WTC11 (cell line): Measurements from ENCODE around the gene GRM7. TPM values are rescaled to one million over a fixed set of nuclear protein-coding genes. Genes with fewer than 3 reads are reported as not detected.

Source experiments
- ATAC-seq: fragments of 200-7000 bp; cut with Tn5 transposase; 2 replicates; pipeline ENCODE4 v1.10.0; 2021; ENCODE audit warnings: mild to moderate bottlenecking, moderate library complexity
- CTCF ChIA-PET: fragments of 300-600 bp; sonication (Branson Sonifier 250); formaldehyde crosslinking; loops from one replicate; lab custom pipeline; 2021; ENCODE audit warnings: antibody characterized with exemption; lab: Charles Lee
- POLR2A ChIA-PET: fragments of 350-600 bp; sonication (Branson Sonifier 250); formaldehyde crosslinking; loops from one replicate; lab custom pipeline; 2021; ENCODE audit warnings: antibody characterized with exemption; lab: Charles Lee
- DNase-seq: peaks from one replicate; pipeline ENCODE4 v3.0.0; 2021; ENCODE audit warnings: low spot score
- H3K27ac Mint-ChIP-seq: 2 replicates; pipeline ENCODE4 v1.8.0; 2021; ENCODE audit warnings: mixed read lengths
- H3K27me3 Mint-ChIP-seq: 2 replicates; pipeline ENCODE4 v1.8.0; 2021; ENCODE audit warnings: low read depth, mild to moderate bottlenecking, moderate library complexity, mixed read lengths
- H3K36me3 Mint-ChIP-seq: 2 replicates; pipeline ENCODE4 v1.8.0; 2021; ENCODE audit warnings: mixed read lengths
- H3K4me1 Mint-ChIP-seq: 2 replicates; pipeline ENCODE4 v1.8.0; 2022; ENCODE audit warnings: mixed read lengths
- H3K4me3 Mint-ChIP-seq: 2 replicates; pipeline ENCODE4 v1.8.0; 2021; ENCODE audit warnings: mild to moderate bottlenecking, moderate library complexity, mixed read lengths
- H3K9me3 Mint-ChIP-seq: 2 replicates; pipeline ENCODE4 v1.8.0; 2021; ENCODE audit warnings: mixed read lengths
- ERG ChIP-seq: fragments of 250-450 bp; sonication (Bioruptor Pico); IDR thresholded peaks from 2 replicates; pipeline ENCODE4 v1.8.0; 2021; ENCODE audit warnings: mild to moderate bottlenecking
- FOXK1 ChIP-seq: sonication (generic); formaldehyde crosslinking; IDR thresholded peaks from 2 replicates; pipeline ENCODE4 v1.8.0; 2022; ENCODE audit warnings: mild to moderate bottlenecking, moderate library complexity, missing genetic modification reagents
- FOXP1 ChIP-seq: sonication (generic); formaldehyde crosslinking; IDR thresholded peaks from 2 replicates; pipeline ENCODE4 v1.8.0; 2022; ENCODE audit warnings: missing genetic modification reagents, mild to moderate bottlenecking, moderate library complexity, borderline replicate concordance
- GABPB1 ChIP-seq: sonication (generic); formaldehyde crosslinking; IDR thresholded peaks from 2 replicates; pipeline ENCODE4 v1.8.1; 2023; ENCODE audit warnings: mild to moderate bottlenecking, missing genetic modification reagents
- GRHL2 ChIP-seq: fragments of 250-450 bp; sonication (Bioruptor Pico); IDR thresholded peaks from 2 replicates; pipeline ENCODE4 v1.8.0; 2022; ENCODE audit warnings: mild to moderate bottlenecking, moderate library complexity; ENCODE audit not compliant: insufficient replicate concordance, severe bottlenecking
- KAT7 ChIP-seq: sonication (generic); formaldehyde crosslinking; IDR thresholded peaks from 2 replicates; pipeline ENCODE4 v1.8.1; 2023; ENCODE audit warnings: missing genetic modification reagents, mild to moderate bottlenecking, borderline replicate concordance
- NR1H2 ChIP-seq: sonication (generic); formaldehyde crosslinking; IDR thresholded peaks from 2 replicates; pipeline ENCODE4 v1.9.0; 2021; ENCODE audit warnings: mild to moderate bottlenecking, moderate library complexity, missing genetic modification reagents
- OVOL2 ChIP-seq: fragments of 250-450 bp; sonication (Bioruptor Pico); IDR thresholded peaks from 2 replicates; pipeline ENCODE4 v1.9.0; 2021; ENCODE audit warnings: mild to moderate bottlenecking, borderline replicate concordance
- PRDM15 ChIP-seq: sonication (generic); formaldehyde crosslinking; IDR thresholded peaks from 2 replicates; pipeline ENCODE4 v1.8.0; 2022; ENCODE audit warnings: missing genetic modification reagents
- SOX15 ChIP-seq: fragments of 250-450 bp; sonication (Bioruptor Pico); IDR thresholded peaks from 2 replicates; pipeline ENCODE4 v1.9.0; 2021; ENCODE audit warnings: mild to moderate bottlenecking
- TCF7 ChIP-seq: sonication (generic); formaldehyde crosslinking; IDR thresholded peaks from 2 replicates; pipeline ENCODE4 v1.8.0; 2022; ENCODE audit warnings: mild to moderate bottlenecking, low read depth, missing genetic modification reagents, moderate library complexity
- TEAD1 ChIP-seq: sonication (generic); formaldehyde crosslinking; IDR thresholded peaks from 2 replicates; pipeline ENCODE4 v1.8.0; 2022; ENCODE audit warnings: mild to moderate bottlenecking, missing genetic modification reagents
- TEAD4 ChIP-seq: sonication (generic); formaldehyde crosslinking; IDR thresholded peaks from 2 replicates; pipeline ENCODE4 v1.8.0; 2022; ENCODE audit warnings: mild to moderate bottlenecking, missing genetic modification reagents
- ZBTB21 ChIP-seq: sonication (generic); formaldehyde crosslinking; IDR thresholded peaks from 2 replicates; pipeline ENCODE4 v1.8.1; 2023; ENCODE audit warnings: mild to moderate bottlenecking, missing genetic modification reagents, borderline replicate concordance
- ZNF281 ChIP-seq: sonication (generic); formaldehyde crosslinking; IDR thresholded peaks from 2 replicates; pipeline ENCODE4 v1.8.0; 2023; ENCODE audit warnings: mild to moderate bottlenecking, missing genetic modification reagents
- ZNF396 ChIP-seq: fragments of 250-450 bp; sonication (Bioruptor Pico); IDR thresholded peaks from 2 replicates; pipeline ENCODE4 v1.8.0; 2021; ENCODE audit warnings: mild to moderate bottlenecking, moderate library complexity, borderline replicate concordance
- total RNA-seq: library from RNA; stranded (reverse); gene quantifications from 3 replicates; pipeline ENCODE4 v1.2.3, GENCODE V29; 2021
- TF ChIP-seq, protein P1 (sequence below): sonication (generic); formaldehyde crosslinking; IDR thresholded peaks from 2 replicates; pipeline ENCODE4 v1.8.1; 2023; ENCODE audit warnings: mild to moderate bottlenecking, missing genetic modification reagents, borderline replicate concordance
- TF ChIP-seq, protein P2 (sequence below): sonication (generic); formaldehyde crosslinking; IDR thresholded peaks from 2 replicates; pipeline ENCODE4 v1.8.0; 2022; ENCODE audit warnings: mild to moderate bottlenecking, missing genetic modification reagents
- TF ChIP-seq, protein P3 (sequence below): fragments of 250-450 bp; sonication (Bioruptor Pico); IDR thresholded peaks from 2 replicates; pipeline ENCODE4 v1.9.0; 2021; ENCODE audit warnings: moderate library complexity, mild to moderate bottlenecking, inconsistent platforms, borderline replicate concordance

GRM7 gene
- total RNA-seq, 1 experiment from 2014 or later, result 0.42 TPM

DNA sequence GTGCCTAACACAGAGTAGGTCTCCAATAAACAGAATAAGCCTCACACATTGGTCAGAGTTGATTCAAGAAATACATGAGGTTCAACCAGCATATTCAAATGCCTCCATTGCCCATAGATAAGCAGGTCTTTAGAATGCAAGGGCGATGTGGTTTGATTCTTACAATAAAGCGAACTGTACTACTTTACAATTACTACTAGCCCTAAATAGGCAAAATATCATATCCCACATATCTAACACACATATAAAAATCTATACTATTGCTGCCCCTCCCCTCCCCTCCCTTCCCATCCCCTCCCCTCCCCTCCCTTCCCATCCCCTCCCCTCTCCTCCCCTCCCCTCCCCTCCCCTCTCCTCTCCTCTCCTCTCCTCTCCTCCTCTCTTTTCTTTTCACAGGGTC is 6.7 kb upstream of the GRM7 start:
- Mint-ChIP-seq H3K27ac (no peak overlapping the region), H3K27me3 (peaks cover 25% of the 10 kb centered on the region), H3K36me3 (peaks cover 10% of the 10 kb centered on the region), H3K4me1 (no peaks in the 10 kb centered on the region), H3K9me3 (peaks cover 49% of the 10 kb centered on the region), H3K4me3 (no peak overlapping the region)
- CTCF ChIA-PET, result no interaction called here
- ATAC-seq, result no peak
- no peak for TF ChIP-seq ERG (CRISPR knock-in tag)
- TF ChIP-seq OVOL2, result no peak
- TF ChIP-seq KAT7 (CRISPR knock-in tag), result no peak
- no peak for TF ChIP-seq TEAD1 (CRISPR knock-in tag)
- TF ChIP-seq ZBTB21, result no peak
- no peak for TF ChIP-seq ZNF396 (CRISPR knock-in tag)
- TF ChIP-seq ZNF281 (CRISPR knock-in tag), result no peak
- TF ChIP-seq FOXP1 (CRISPR knock-in tag), result no peak
- no peak for TF ChIP-seq TEAD4 (CRISPR knock-in tag)
- no peak for TF ChIP-seq FOXK1 (CRISPR knock-in tag)
- no peak for TF ChIP-seq SOX15 (CRISPR knock-in tag)
- no peak for TF ChIP-seq PRDM15 (CRISPR knock-in tag)
- TF ChIP-seq GABPB1 (CRISPR knock-in tag), result no peak
- TF ChIP-seq GRHL2 (CRISPR knock-in tag), result no peak
- POLR2A ChIA-PET, result no interaction called here
- DNase-seq, result no peak

DNA sequence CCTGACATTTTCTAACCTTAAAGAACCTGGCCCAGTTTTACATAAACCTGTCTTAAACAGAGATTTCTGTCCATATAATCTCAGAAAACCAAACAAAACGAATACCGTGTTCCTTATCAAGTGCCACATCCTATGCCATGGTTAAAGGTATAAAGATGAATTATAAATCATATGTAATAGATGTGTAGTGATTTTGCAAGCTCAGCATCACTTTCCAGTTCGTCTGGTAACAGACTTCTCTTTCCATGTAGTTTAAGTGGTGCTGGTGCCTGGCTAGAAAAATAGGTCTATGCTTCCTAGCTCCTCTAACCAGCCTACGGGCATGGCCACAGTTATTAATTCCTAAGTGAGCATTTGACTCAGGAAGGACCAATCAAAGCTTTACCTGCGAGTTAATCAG is 3.4 kb upstream of the GRM7 start:
- POLR2A ChIA-PET, result no interaction called here
- Mint-ChIP-seq H3K27ac (no peak overlapping the region), H3K36me3 (peaks cover 13% of the 10 kb centered on the region), H3K9me3 (peaks cover 31% of the 10 kb centered on the region), H3K4me1 (peaks cover 7% of the 10 kb centered on the region; the same call in 1 of the 2 replicates), H3K4me3 (no peak overlapping the region), H3K27me3 (peaks cover 55% of the 10 kb centered on the region)
- no peak for DNase-seq
- ATAC-seq, result no peak
- CTCF ChIA-PET, result no interaction called here
- TF ChIP-seq TCF7 (CRISPR knock-in tag) (no peak), TEAD1 (CRISPR knock-in tag) (no peak), NR1H2 (CRISPR knock-in tag) (no peak), KAT7 (CRISPR knock-in tag) (no peak), FOXP1 (CRISPR knock-in tag) (no peak), ZNF396 (CRISPR knock-in tag) (no peak), OVOL2 (no peak)
- TF ChIP-seq, protein P1, sequence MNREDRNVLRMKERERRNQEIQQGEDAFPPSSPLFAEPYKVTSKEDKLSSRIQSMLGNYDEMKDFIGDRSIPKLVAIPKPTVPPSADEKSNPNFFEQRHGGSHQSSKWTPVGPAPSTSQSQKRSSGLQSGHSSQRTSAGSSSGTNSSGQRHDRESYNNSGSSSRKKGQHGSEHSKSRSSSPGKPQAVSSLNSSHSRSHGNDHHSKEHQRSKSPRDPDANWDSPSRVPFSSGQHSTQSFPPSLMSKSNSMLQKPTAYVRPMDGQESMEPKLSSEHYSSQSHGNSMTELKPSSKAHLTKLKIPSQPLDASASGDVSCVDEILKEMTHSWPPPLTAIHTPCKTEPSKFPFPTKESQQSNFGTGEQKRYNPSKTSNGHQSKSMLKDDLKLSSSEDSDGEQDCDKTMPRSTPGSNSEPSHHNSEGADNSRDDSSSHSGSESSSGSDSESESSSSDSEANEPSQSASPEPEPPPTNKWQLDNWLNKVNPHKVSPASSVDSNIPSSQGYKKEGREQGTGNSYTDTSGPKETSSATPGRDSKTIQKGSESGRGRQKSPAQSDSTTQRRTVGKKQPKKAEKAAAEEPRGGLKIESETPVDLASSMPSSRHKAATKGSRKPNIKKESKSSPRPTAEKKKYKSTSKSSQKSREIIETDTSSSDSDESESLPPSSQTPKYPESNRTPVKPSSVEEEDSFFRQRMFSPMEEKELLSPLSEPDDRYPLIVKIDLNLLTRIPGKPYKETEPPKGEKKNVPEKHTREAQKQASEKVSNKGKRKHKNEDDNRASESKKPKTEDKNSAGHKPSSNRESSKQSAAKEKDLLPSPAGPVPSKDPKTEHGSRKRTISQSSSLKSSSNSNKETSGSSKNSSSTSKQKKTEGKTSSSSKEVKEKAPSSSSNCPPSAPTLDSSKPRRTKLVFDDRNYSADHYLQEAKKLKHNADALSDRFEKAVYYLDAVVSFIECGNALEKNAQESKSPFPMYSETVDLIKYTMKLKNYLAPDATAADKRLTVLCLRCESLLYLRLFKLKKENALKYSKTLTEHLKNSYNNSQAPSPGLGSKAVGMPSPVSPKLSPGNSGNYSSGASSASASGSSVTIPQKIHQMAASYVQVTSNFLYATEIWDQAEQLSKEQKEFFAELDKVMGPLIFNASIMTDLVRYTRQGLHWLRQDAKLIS (CRISPR knock-in tag), result no peak
- TF ChIP-seq, protein P2, sequence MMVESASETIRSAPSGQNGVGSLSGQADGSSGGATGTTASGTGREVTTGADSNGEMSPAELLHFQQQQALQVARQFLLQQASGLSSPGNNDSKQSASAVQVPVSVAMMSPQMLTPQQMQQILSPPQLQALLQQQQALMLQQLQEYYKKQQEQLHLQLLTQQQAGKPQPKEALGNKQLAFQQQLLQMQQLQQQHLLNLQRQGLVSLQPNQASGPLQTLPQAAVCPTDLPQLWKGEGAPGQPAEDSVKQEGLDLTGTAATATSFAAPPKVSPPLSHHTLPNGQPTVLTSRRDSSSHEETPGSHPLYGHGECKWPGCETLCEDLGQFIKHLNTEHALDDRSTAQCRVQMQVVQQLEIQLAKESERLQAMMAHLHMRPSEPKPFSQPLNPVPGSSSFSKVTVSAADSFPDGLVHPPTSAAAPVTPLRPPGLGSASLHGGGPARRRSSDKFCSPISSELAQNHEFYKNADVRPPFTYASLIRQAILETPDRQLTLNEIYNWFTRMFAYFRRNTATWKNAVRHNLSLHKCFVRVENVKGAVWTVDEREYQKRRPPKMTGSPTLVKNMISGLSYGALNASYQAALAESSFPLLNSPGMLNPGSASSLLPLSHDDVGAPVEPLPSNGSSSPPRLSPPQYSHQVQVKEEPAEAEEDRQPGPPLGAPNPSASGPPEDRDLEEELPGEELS, result no peak
- TF ChIP-seq, protein P3, sequence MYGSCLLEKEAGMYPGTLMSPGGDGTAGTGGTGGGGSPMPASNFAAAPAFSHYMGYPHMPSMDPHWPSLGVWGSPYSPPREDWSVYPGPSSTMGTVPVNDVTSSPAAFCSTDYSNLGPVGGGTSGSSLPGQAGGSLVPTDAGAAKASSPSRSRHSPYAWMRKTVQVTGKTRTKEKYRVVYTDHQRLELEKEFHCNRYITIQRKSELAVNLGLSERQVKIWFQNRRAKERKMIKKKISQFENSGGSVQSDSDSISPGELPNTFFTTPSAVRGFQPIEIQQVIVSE (CRISPR knock-in tag), result no peak
